ENCODE results near the gene VKORC1L1. TPM values are rescaled to one million over a fixed set of nuclear protein-coding genes. Genes with fewer than 3 reads are reported as not detected.
"Not testable (repeated sequence)": the region's sequence is repeated elsewhere in the genome, so short reads cannot be mapped to it uniquely, and the experiment has no call there.

VKORC1L1 gene
- total RNA-seq, 2 donors from 2014 or later, result 21.3 to 26.0 TPM

GRCh38 chr7:65980478-65981250 lies 107.8 kb downstream of the VKORC1L1 start:
- intact Hi-C loops (cut with DNase I), result no loop called here
- Histone ChIP-seq H3K4me3 (peak overlapping the region; percentile 74), H3K9ac (ENCODE audit: low read depth in 2 of 2, low read length in 2 of 2) (peak overlapping the region in 1 of 2 donors; percentile 40)

GRCh38 chr7:65981965-65982792 lies 109.3 kb downstream of the VKORC1L1 start, which contains the start of gene GUSB:
Gene GUSB (minus strand): TSS chr7:65982213. CDS start chr7:65982183, 30 bp downstream.
- no peaks in the 10 kb centered on the region for H3K27me3 ChIP-seq
- H3K9ac ChIP-seq (ENCODE audit: low read depth in 2 of 2, low read length in 2 of 2), result peak within 1 kb of the TSS; percentile 77 to 91
- intact Hi-C loops (cut with DNase I), result no loop called here

More at GRCh38 chr7:65980478-65981250, 107.8 kb downstream of the VKORC1L1 start:
- no peaks in the 10 kb centered on the region for H3K27me3 ChIP-seq
- peak; percentile 50 for DNase-seq
- H3K36me3 ChIP-seq, result no peaks in the 10 kb centered on the region
- TF ChIP-seq CTCF (IDR thresholded peaks at IDR 0.05), result no peak
- H3K27ac ChIP-seq, result peak overlapping the region; percentile 64
- H3K9me3 ChIP-seq, result no peaks in the 10 kb centered on the region
- peaks cover 5% of the 10 kb centered on the region for H3K4me1 ChIP-seq

GRCh38 chr7:65983965-65984658 lies 111.2 kb downstream of the VKORC1L1 start:
- Histone ChIP-seq H3K4me1 (peaks cover 5% of the 10 kb centered on the region), H3K9ac (ENCODE audit: low read depth in 2 of 2, low read length in 2 of 2) (no peak overlapping the region), H3K4me3 (no peak overlapping the region), H3K9me3 (no peaks in the 10 kb centered on the region), H3K27ac (no peak overlapping the region), H3K36me3 (no peaks in the 10 kb centered on the region), H3K27me3 (no peaks in the 10 kb centered on the region)
- TF ChIP-seq CTCF (IDR thresholded peaks at IDR 0.05), result no peak
- DNase-seq, result no peak
- intact Hi-C loops (cut with DNase I), result no loop called here

More at GRCh38 chr7:65981965-65982792, 109.3 kb downstream of the VKORC1L1 start, which contains the start of gene GUSB:
- no peak for TF ChIP-seq CTCF (IDR thresholded peaks at IDR 0.05)
- no peaks in the 10 kb centered on the region for H3K9me3 ChIP-seq
- H3K36me3 ChIP-seq, result no peaks in the 10 kb centered on the region
- peak; percentile 95 for DNase-seq
- peak within 1 kb of the TSS; percentile 64 for H3K27ac ChIP-seq
- H3K4me3 ChIP-seq, result peak within 1 kb of the TSS; percentile 74
- H3K4me1 ChIP-seq, result peaks cover 5% of the 10 kb centered on the region

- no peak for DNase-seq
- no peak for TF ChIP-seq CTCF (IDR thresholded peaks at IDR 0.05)
- H3K27ac ChIP-seq, result no peak overlapping the region
- no peaks in the 10 kb centered on the region for H3K4me1 ChIP-seq
- H3K9ac ChIP-seq (ENCODE audit: low read depth in 2 of 2, low read length in 2 of 2), result no peak overlapping the region
- H3K9me3 ChIP-seq, result no peaks in the 10 kb centered on the region
- intact Hi-C loops (cut with DNase I), result no loop called here
- no peaks in the 10 kb centered on the region for H3K27me3 ChIP-seq
- H3K4me3 ChIP-seq, result no peak overlapping the region
- no peaks in the 10 kb centered on the region for H3K36me3 ChIP-seq
Observed at GRCh38 chr7:65988084-65988483, 115.2 kb downstream of the VKORC1L1 start.

GRCh38 chr7:65988503-65988902 lies 115.6 kb downstream of the VKORC1L1 start:
- H3K9ac ChIP-seq (ENCODE audit: low read depth in 2 of 2, low read length in 2 of 2); H3K9me3 ChIP-seq; H3K27me3 ChIP-seq; DNase-seq; H3K36me3 ChIP-seq; H3K4me3 ChIP-seq; intact Hi-C loops (cut with DNase I); H3K27ac ChIP-seq; H3K4me1 ChIP-seq: not testable (repeated sequence)

Data from colonic mucosa (tissue), 4 donors.